ENCODE results near the gene EXOC4. TPM values are rescaled to one million over a fixed set of nuclear protein-coding genes. Genes with fewer than 3 reads are reported as not detected.

The EXOC4 gene
- total RNA-seq, 1 experiment from 2014 or later = 75.8 TPM

DNA sequence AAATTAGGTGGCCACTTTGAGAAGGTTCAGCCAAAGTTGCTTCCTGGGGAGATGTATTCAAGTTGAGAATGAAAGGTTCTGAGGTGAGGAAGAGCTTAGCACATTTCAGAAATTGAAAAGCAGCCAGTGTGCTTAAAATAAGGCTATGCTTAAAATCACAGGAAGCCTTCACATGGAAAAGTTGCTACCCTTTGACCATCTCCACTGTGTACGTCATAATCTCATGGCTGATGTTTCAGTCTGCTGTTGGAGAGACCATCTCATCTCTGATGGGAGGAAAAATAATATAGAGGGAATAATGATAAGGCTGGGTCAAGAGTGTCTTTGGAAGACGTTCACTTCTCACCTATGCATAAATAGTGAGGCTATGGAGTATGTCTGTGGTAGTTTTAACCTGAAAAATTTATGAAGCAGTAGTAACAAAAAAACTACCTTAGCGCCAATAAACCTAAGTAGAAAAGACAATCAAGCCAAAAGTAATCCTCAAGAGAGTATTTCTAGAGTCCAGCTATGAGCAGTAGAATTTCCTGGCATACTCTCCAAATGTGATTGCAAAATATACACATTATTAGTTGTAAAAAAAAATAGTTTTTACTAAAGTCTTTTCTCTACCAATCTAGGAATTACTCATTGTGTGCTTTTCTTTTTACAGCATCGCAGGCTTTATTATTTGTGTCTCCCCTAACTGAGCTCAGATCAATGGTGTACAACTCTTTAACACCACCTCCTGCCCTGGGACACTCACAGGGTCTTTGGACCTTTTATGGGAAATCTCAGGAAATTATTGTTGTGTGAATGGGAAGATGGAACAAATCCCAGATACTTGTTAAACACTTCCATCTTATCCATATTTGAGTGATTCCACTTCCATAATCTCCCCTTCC is 439.1 kb downstream of the EXOC4 start:
- no peak overlapping the region for H3K18ac ChIP-seq (ENCODE audit: insufficient read length, low read depth, low read length)
- H3K23me2 ChIP-seq (ENCODE audit: insufficient read length, low read depth, low read length, poor library complexity, severe bottlenecking) = no peaks in the 10 kb centered on the region
- H3K4me1 ChIP-seq (ENCODE audit: insufficient read depth, low read length) = no peaks in the 10 kb centered on the region
- H2BK15ac ChIP-seq (ENCODE audit: low read depth, low read length) = no peak overlapping the region
- H3K9ac ChIP-seq (ENCODE audit: extremely low read depth, insufficient read length, low read length) = no peak overlapping the region
- Mint-ChIP-seq H3K4me1 (peaks cover 17 to 25% of the 10 kb centered on the region in 2 experiments), H3K27me3 (ENCODE audit: low read depth) (no peaks in the 10 kb centered on the region), H3K9me3 (no peaks in the 10 kb centered on the region), H3K27ac (no peak overlapping the region), H3K36me3 (ENCODE audit: insufficient read depth in 1 of 3, low read depth in 3 of 3) (no peaks in the 10 kb centered on the region), H3K4me3 (no peak overlapping the region)
- no peak overlapping the region for H2BK12ac ChIP-seq (ENCODE audit: insufficient read length, low read depth, low read length)
- no peak overlapping the region for H4K8ac ChIP-seq (replicated peaks; ENCODE audit: insufficient read length, low read depth, low read length)
- no peaks in the 10 kb centered on the region for H3K79me2 ChIP-seq (ENCODE audit: insufficient read depth, low read length)
- H2BK5ac ChIP-seq (ENCODE audit: insufficient read length, low read length) = no peak overlapping the region
- no peak for TF ChIP-seq CTCF (conservative IDR thresholded peaks at IDR 0.05)
- no peak overlapping the region for H2AFZ ChIP-seq (ENCODE audit: low read length)
- no peaks in the 10 kb centered on the region for H3K79me1 ChIP-seq (ENCODE audit: insufficient read depth, low read depth, low read length, poor library complexity, severe bottlenecking)
- H3K4ac ChIP-seq (ENCODE audit: low read depth, low read length) = no peak overlapping the region
- H3K56ac ChIP-seq (ENCODE audit: insufficient read length, low read depth, low read length) = no peak overlapping the region
- H4K5ac ChIP-seq (ENCODE audit: insufficient read length, low read depth, low read length) = no peak overlapping the region
- no peak overlapping the region for H3K4me2 ChIP-seq (ENCODE audit: insufficient read depth, insufficient read length, low read length)
- no peak overlapping the region for H2AK5ac ChIP-seq (ENCODE audit: insufficient read length, low read length)
- H3T11ph ChIP-seq (ENCODE audit: low read length) = no peak overlapping the region
- no CpG with 5 or more reads among the region's 4 CpGs for WGBS (ENCODE audit: extremely low coverage, insufficient read length, low lambda C conversion rate)
- DNase-seq = no peak
- no peak overlapping the region for H3K23ac ChIP-seq (ENCODE audit: insufficient read length, low read depth, low read length)
- H3K14ac ChIP-seq (ENCODE audit: insufficient read depth, low read length) = no peak overlapping the region
- H3K27ac ChIP-seq (ENCODE audit: insufficient read length, low read depth, low read length) = no peak overlapping the region
- no peak overlapping the region for H2BK20ac ChIP-seq (ENCODE audit: low read depth, low read length, poor library complexity, severe bottlenecking)
- H2BK120ac ChIP-seq (ENCODE audit: low read depth, low read length, poor library complexity, severe bottlenecking) = no peak overlapping the region
- no peaks in the 10 kb centered on the region for H4K20me1 ChIP-seq (ENCODE audit: control insufficient read depth, insufficient read depth, insufficient read length)
- no peak overlapping the region for H4K91ac ChIP-seq (ENCODE audit: insufficient read length, low read depth, low read length)
- no peaks in the 10 kb centered on the region for H3K9me3 ChIP-seq (ENCODE audit: control insufficient read depth, low read depth, low read length)
- no peaks in the 10 kb centered on the region for H3K27me3 ChIP-seq (ENCODE audit: insufficient read depth, low read length)
